HT1080 (cell line): Measurements from ENCODE around the gene CBX3. TPM values are rescaled to one million over a fixed set of nuclear protein-coding genes. Genes with fewer than 3 reads are reported as not detected.
"Not testable (repeated sequence)": the region's sequence is repeated elsewhere in the genome, so short reads cannot be mapped to it uniquely, and the experiment has no call there.

ENCODE experiments used
- DNase-seq: peaks from one replicate; pipeline ENCODE4 v3.0.0-alpha.2; 2015; ENCODE audit warnings: low read depth
- polyA plus RNA-seq, 2 experiments: library from polyadenylated mRNA; depleted of rRNA; stranded (reverse); fragments of >200 nt; gene quantifications; 2 replicates each; pipeline ENCODE4 v1.2.3, GENCODE V29; 2015
- total RNA-seq: library from RNA; depleted of rRNA; stranded (reverse); fragments of >200 nt; shearing (Covaris generic); gene quantifications from 2 replicates; pipeline ENCODE4 v1.2.3, GENCODE V29; 2014; rRNA removed

CBX3 gene
- total RNA-seq = 201 and 202 TPM in 2 replicates
- 269 and 278 TPM in 2 replicates for polyA plus RNA-seq (2015; cell fraction: cytosol; rRNA removed)
- polyA plus RNA-seq (2015; cell fraction: nucleus; rRNA removed) = 249 and 274 TPM in 2 replicates

- peak; percentile 87 for DNase-seq
These were observed at the start of gene CBX3 for GRCh38 chr7:26201247-26202018. CBX3 (plus strand) TSS chr7:26201745; CDS start chr7:26202999, 1,254 bp downstream.

DNA sequence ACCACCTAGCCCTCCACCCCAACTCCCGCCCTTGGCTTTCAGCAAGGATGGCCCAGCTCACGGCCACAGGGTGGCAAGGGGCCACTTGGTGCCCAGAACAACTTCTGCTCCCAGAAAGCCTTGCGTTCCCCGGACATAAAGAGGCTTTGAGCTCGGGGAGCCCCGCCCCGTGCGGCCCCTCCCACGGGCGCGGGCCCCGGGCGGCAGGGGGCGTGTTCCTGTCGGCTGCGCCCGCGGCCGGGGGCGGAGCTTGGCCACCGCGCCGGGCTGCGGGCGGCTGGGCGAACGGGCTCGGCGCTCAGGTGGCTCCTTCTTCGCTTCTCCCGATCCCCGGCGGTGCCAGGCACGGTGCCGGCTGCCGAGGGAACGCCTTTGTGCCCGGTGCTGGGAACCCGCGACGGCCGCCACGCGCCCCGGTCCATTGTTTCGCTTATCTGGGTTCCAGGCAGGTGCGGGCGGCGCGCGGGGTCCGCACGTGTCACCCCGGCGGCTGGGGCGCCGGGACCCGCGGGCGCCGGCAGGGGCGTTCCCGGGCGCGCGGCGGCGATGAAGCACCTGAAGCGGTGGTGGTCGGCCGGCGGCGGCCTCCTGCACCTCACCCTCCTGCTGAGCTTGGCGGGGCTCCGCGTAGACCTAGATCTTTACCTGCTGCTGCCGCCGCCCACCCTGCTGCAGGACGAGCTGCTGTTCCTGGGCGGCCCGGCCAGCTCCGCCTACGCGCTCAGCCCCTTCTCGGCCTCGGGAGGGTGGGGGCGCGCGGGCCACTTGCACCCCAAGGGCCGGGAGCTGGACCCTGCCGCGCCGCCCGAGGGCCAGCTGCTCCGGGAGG, 49.4 kb upstream of the CBX3 start, which contains the start of gene NFE2L3:
TSS of gene NFE2L3 (plus strand) at position 246 of the 829 bp plus-strand sequence. CDS start at position 547, 301 bp downstream.
- peak; percentile 73 for DNase-seq

DNA sequence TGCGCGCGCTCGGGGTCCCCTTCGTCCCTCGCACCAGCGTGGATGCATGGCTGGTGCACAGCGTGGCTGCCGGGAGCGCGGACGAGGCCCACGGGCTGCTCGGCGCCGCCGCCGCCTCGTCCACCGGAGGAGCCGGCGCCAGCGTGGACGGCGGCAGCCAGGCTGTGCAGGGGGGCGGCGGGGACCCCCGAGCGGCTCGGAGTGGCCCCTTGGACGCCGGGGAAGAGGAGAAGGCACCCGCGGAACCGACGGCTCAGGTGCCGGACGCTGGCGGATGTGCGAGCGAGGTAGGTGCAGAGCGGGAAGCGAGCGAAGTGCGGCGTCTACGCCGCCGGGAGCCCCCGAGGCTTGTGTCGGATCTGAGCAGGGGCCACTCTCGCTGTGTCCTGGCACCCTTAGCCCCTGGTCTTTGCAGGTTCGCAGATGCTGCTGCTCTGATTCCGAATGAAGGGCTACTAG, 48.7 kb upstream of the CBX3 start:
- DNase-seq = not testable (repeated sequence)

GRCh38 chr7:26153241-26153822, 48.2 kb upstream of the CBX3 start:
- DNase-seq = no peak

GRCh38 chr7:26153823-26154783, 47.4 kb upstream of the CBX3 start:
- peak; percentile 80 for DNase-seq

- DNase-seq = peak; percentile 82
These were observed 45.8 kb upstream of the CBX3 start for GRCh38 chr7:26155531-26156375.

DNA sequence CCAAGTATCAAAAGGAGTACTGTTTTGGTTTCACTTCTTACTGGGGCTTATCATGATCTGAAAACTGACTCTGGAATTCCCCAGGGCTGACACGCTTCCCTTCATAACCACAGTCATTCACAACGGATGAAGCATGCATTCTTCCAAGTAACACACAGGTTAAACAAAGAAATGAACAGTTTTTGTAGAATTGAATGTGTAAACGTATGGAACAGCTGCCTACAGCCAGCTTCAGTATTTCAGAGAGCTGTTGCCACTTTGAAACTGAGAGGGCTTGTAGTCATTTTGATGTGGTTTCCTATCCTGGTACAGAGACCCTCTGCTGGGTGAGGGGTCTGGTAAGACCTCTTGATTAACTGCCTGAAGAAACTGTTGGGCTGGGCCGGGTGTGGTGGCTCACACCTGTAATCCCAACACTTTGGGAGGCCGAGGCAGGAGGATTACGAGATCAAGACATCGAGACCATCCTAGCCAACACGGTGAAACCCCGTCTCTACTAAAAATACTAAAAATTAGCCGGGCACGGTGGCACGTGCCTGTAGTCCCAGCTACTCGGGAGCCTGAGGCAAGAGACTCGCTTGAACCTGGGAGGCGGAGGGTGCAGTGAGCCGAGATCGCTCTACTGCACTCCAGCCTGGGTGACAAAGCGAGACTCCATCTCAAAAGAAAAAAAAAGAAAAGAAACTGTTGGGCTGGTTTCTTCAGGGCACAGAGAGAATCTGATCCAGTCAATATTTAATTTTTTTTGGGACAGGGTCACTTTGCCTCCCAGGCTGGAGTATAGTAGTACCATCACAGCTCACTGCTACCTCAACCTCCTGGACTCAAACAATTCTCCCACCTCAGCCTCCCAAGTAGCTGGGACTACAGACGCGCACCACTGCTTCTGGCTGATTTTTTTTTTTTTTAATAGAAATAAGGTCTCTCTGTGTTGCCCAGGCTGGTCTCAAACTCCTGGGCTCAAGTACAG, 44.8 kb upstream of the CBX3 start:
- DNase-seq = peak; percentile 94

GRCh38 chr7:26157520-26158105, 43.9 kb upstream of the CBX3 start:
- DNase-seq = no peak

- DNase-seq = peak; percentile 56
These were observed 42.3 kb upstream of the CBX3 start for GRCh38 chr7:26159243-26159642.

- DNase-seq = no peak
These were observed 40.6 kb upstream of the CBX3 start for GRCh38 chr7:26160896-26161295.

DNA sequence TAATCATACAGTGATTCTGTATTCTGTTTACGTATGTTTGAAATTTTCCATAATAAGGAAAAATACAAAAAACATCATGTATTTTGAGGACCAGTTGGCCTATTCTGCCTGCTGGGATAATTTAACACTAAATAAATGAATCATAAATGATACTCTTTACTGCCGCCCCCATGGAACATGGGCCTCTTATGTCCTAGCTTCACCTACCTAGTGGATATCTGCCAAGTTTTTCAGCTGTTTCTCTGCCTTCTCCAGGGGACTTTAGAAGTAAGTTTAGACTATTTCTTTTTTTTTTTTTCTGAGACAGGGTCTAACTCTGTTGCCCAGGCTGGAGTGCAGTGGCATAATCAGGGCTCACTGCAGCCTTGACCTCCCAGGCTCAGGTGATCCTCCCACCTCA, 39.1 kb upstream of the CBX3 start:
- no peak for DNase-seq

DNA sequence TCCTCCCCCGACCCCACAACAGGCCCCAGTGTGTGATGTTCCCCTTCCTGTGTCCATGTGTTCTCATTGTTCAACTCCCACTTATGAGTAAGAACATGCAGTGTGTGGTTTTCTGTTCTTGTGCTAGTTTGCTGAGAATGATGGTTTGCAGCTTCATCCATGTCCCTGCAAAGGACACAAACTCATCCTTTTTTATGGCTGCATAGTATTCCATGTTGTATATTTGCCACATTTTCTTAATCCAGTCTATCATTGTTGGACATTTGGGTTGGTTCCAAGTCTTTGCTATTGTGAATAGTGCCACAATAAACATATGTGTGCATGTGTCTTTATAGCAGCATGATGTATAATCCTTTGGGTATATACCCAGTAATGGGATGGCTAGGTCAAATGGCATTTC, 37.7 kb upstream of the CBX3 start:
- DNase-seq = not testable (repeated sequence)

- DNase-seq = no peak
These were observed 35.4 kb upstream of the CBX3 start for GRCh38 chr7:26165950-26166683.

DNA sequence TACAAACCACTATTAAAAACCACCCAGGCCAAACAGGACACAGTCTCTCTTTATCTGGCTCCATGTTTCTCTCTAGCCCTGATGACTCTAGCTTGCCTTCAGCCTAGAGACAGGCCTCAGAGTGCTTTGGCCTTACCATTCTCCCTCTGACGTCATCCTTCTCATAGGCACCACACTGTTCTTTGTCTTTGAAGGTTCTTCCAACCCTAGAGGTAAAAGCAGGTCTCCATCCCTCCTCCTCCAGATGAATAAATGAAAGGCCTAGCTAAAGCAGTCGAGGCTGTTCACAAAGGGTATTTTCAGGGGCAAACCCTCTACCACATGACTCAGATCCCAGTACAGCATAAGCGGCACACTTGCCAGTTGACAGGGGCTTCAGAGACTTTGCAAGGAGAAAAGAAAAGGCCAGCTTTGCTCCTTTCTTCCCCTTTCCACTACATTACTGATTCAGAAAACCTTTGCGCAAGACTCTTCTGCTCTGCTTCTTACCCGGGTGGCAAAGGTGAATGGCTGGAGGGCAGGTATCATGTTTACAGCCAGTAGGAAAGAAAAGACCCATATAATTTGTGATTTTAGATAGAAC, 34.8 kb upstream of the CBX3 start:
- no peak for DNase-seq

GRCh38 chr7:26167303-26167934, 34.1 kb upstream of the CBX3 start:
- DNase-seq = no peak

- DNase-seq = no peak
These were observed 33.0 kb upstream of the CBX3 start for GRCh38 chr7:26168458-26169023.
